BJ (cell line): ENCODE results near the gene NDUFV2. TPM values are rescaled to one million over a fixed set of nuclear protein-coding genes. Genes with fewer than 3 reads are reported as not detected.

Experiments used
- CTCF ChIA-PET: fragments of 350-600 bp; formaldehyde crosslinking; extraction: SDS; loops from one replicate; lab custom pipeline; 2021; ENCODE audit warnings: antibody characterized with exemption, inconsistent platforms; lab: Yijun Ruan, JAX
- POLR2A ChIA-PET: fragments of 300-600 bp; sonication (Branson Sonifier 250); formaldehyde crosslinking; extraction: SDS; loops from one replicate; lab custom pipeline; 2021; ENCODE audit warnings: antibody characterized with exemption; lab: Charles Lee
- DNase-seq: peaks from one replicate; pipeline ENCODE4 v3.0.0-alpha.2; 2011; ENCODE audit warnings: low read depth
- H3K27me3 ChIP-seq: 2 replicates; pipeline ENCODE4 v1.6.0; 2011; ENCODE audit warnings: low read length; ENCODE audit not compliant: control insufficient read depth, insufficient read depth
- H3K36me3 ChIP-seq: 2 replicates; pipeline ENCODE4 v1.5.1; 2011; ENCODE audit warnings: low read length; ENCODE audit not compliant: control insufficient read depth, insufficient read depth
- H3K4me3 ChIP-seq: 2 replicates; pipeline ENCODE4 v1.5.1; 2011; ENCODE audit warnings: low read depth, mild to moderate bottlenecking, control low read depth, low read length
- polyA plus RNA-seq: library from polyadenylated mRNA; depleted of rRNA; stranded (reverse); fragments of >200 nt; gene quantifications from 2 replicates; pipeline ENCODE4 v1.2.3, GENCODE V29; 2011
- TF ChIP-seq, protein P1 (sequence below): IDR thresholded peaks from 2 replicates; pipeline ENCODE4 v1.5.1; 2011; ENCODE audit warnings: low read depth, mild to moderate bottlenecking, control low read depth, inconsistent platforms, low read length, moderate library complexity; ENCODE audit not compliant: insufficient read depth

The NDUFV2 gene
- polyA plus RNA-seq, 1 experiment: 70.0 TPM

DNA sequence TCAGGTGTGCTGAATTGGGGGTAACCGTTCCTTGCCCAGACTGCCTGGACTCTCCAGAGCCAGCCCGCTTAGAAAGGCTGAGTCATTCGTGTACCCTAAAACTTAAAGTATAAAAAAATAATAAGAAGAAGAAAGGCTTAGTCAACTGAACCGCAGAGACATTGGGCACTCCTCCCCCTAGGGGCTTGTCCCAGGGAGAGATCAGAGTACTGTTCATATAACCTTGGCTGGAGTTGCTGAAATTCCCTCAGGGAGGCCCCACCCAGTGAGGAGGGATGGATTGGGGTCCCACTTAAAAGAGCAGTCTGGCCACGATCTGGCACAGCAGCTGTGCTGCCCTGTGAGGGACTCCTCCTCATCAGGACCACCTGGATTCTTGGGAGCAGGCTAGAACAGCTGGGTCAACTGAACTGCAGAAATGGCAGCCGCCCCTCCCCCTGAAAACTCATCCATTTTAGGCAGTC, 71.3 kb downstream of the NDUFV2 start:
- Histone ChIP-seq H3K4me3 (no peak overlapping the region), H3K27me3 (no peaks in the 10 kb centered on the region), H3K36me3 (no peaks in the 10 kb centered on the region)
- POLR2A ChIA-PET: no interaction called here
- TF ChIP-seq, protein P1, sequence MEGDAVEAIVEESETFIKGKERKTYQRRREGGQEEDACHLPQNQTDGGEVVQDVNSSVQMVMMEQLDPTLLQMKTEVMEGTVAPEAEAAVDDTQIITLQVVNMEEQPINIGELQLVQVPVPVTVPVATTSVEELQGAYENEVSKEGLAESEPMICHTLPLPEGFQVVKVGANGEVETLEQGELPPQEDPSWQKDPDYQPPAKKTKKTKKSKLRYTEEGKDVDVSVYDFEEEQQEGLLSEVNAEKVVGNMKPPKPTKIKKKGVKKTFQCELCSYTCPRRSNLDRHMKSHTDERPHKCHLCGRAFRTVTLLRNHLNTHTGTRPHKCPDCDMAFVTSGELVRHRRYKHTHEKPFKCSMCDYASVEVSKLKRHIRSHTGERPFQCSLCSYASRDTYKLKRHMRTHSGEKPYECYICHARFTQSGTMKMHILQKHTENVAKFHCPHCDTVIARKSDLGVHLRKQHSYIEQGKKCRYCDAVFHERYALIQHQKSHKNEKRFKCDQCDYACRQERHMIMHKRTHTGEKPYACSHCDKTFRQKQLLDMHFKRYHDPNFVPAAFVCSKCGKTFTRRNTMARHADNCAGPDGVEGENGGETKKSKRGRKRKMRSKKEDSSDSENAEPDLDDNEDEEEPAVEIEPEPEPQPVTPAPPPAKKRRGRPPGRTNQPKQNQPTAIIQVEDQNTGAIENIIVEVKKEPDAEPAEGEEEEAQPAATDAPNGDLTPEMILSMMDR: no peak
- CTCF ChIA-PET: interaction anchor here (1.4 kb wide), 1 partner anchor 12 kb away, joined by 3 read pairs; no protein-coding TSS in a partner anchor
- no peak for DNase-seq

DNA sequence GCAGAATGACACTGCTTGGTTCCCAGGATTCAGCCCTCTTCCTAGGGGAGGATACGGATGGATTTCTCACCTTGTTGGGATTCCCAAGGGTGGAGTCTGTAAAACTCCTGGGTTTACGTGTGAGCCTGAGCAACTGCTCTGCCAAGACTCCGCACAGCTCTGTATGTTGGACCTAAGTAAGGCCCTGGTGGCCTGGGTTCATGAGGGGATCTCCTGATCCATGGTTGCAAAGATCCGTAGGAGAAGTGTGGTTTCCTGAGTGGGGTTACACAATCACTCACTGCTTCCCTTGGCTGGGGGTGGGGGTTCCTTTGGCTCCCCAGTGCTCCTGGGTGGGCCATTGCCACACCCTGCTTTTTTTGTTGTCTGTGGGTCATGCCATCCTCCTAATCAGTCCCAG, 71.8 kb downstream of the NDUFV2 start:
- no peak overlapping the region for H3K4me3 ChIP-seq
- no peak for DNase-seq
- H3K36me3 ChIP-seq: no peaks in the 10 kb centered on the region
- TF ChIP-seq, protein P1: no peak
- H3K27me3 ChIP-seq: no peaks in the 10 kb centered on the region
- ChIA-PET CTCF (interaction anchor here (1.4 kb wide), 1 partner anchor 13 kb away, joined by 3 read pairs; no protein-coding TSS in a partner anchor), POLR2A (no interaction called here)

DNA sequence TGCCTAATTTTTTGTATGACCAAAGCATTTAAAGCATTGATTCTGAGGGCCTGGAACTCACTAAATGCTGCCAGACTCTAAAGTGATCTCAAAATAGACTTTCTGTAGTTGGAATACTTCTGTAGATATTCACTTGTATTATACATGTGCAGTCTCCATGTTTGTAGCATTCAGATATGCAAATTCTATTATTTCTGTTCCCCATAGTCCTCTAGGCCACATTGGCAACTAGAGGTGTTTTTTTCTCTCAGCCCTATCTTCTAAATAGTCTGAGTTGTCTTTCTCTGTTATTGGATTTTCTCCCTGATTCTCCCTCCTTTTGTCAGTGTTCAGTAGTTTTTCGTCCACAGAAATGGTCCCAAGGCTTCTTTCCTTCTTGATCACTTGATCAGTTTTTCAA, 72.6 kb downstream of the NDUFV2 start:
- Histone ChIP-seq H3K27me3 (no peaks in the 10 kb centered on the region), H3K4me3 (no peak overlapping the region), H3K36me3 (no peaks in the 10 kb centered on the region)
- no peak for DNase-seq
- TF ChIP-seq, protein P1: no peak
- POLR2A ChIA-PET: no interaction called here
- CTCF ChIA-PET: no interaction called here

DNA sequence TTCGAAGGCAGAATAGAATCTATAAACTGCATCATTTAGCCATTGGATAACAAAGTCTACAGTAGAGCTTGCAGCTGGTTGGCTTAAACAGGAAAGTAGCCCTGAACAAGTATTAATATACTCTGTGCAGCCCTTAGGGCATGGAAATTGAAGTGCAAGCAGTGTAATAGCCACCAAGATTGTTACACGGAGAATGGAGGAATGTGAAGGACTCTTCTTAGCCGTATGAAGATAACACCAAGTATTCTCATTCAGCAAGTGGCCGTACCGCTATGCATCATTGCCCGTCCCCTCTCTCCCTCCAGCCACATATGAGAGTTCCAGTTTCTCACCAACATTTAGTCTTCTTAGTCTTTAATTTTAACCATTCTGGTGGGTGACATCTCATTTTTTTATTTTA, 74.5 kb downstream of the NDUFV2 start:
- Histone ChIP-seq H3K4me3 (no peak overlapping the region), H3K27me3 (no peaks in the 10 kb centered on the region), H3K36me3 (no peaks in the 10 kb centered on the region)
- POLR2A ChIA-PET: no interaction called here
- CTCF ChIA-PET: interaction anchor here (0.5 to 0.7 kb wide), 2 partner anchors 9 to 26 kb away, joined by 3 to 4 read pairs; no protein-coding TSS in a partner anchor
- TF ChIP-seq, protein P1: no peak
- no peak for DNase-seq

DNA sequence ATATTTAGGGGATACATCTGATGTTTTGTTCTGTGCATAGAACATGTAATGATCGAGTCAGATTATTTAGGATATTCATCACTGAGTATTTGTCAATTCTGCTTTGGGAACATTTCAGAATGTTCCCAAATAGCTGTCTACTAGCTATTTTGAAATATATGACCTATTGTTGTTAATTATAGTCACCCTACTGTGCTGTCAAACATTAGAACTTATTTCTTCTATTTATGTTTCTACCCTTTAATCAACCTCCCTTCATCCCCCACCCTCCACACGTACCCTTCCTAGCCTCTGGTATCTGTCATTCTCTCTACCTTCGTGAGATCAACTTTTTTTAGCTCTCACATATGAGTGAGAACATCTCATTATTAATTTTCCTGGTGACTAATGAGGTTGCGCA, 75.0 kb downstream of the NDUFV2 start:
- TF ChIP-seq, protein P1: no peak
- DNase-seq: no peak
- ChIA-PET CTCF (interaction anchor here (0.7 kb wide), 1 partner anchor 9 kb away, joined by 3 read pairs; no protein-coding TSS in a partner anchor), POLR2A (interaction anchor here (0.7 kb wide), 1 partner anchor 241 kb away, joined by 4 read pairs; no protein-coding TSS in a partner anchor)
- Histone ChIP-seq H3K4me3 (no peak overlapping the region), H3K36me3 (no peaks in the 10 kb centered on the region), H3K27me3 (no peaks in the 10 kb centered on the region)
